B cell (primary cell): ENCODE results near the gene GADL1. TPM values are rescaled to one million over a fixed set of nuclear protein-coding genes. Genes with fewer than 3 reads are reported as not detected.

ENCODE experiments used
- ATAC-seq: fragments of 200-7000 bp; cut with Tn5 transposase; one replicate; pipeline ENCODE4 v1.10.0; 2021; ENCODE audit warnings: low read depth, mild to moderate bottlenecking, moderate number of reproducible peaks, moderate library complexity
- CTCF ChIA-PET: fragments of 350-600 bp; sonication (Branson Sonifier 250); formaldehyde crosslinking; loops from one replicate; lab custom pipeline; 2021; ENCODE audit warnings: antibody characterized with exemption, inconsistent platforms; lab: Charles Lee
- POLR2A ChIA-PET: fragments of 350-600 bp; sonication (Branson Sonifier 250); formaldehyde crosslinking; loops from one replicate; lab custom pipeline; 2021; ENCODE audit warnings: antibody characterized with exemption; lab: Charles Lee
- DNase-seq: peaks from one replicate; pipeline ENCODE4 v3.0.0; 2013
- H2AFZ ChIP-seq: 2 replicates; pipeline ENCODE4 v1.6.1; 2012; ENCODE audit warnings: mild to moderate bottlenecking, low read depth, low read length; ENCODE audit not compliant: insufficient read depth, poor library complexity, severe bottlenecking
- H3K27ac ChIP-seq, 2 donors: 1 replicate in 1 of 2; 2 replicates in 1 of 2; pipeline ENCODE4 v1.5.1; 2012 to 2013; ENCODE audit warnings: low read length in 2 of 2, mild to moderate bottlenecking in 2 of 2, moderate library complexity in 1 of 2
- H3K27me3 ChIP-seq, 4 experiments: fragments of 200-600 bp in 1 of 4; sonication (generic) in 1 of 4; replicated peaks in 1 of 4; 1 replicate in 2 of 4; 2 replicates in 2 of 4; pipeline versions ENCODE4 v1.6.1 to v1.7.0; 2013 to 2016; ENCODE audit warnings: low read length in 3 of 4, mild to moderate bottlenecking in 2 of 4, mixed read lengths in 1 of 4, moderate library complexity in 1 of 4; ENCODE audit not compliant: insufficient read depth in 4 of 4, control insufficient read depth in 3 of 4; ENCODE audit errors: control extremely low read depth in 1 of 4
- H3K36me3 ChIP-seq, 2 experiments: replicated peaks in 1 of 2; 1 replicate in 1 of 2; 2 replicates in 1 of 2; pipeline versions ENCODE4 v1.6.1 to v1.7.1; 2013; ENCODE audit warnings: low read length in 1 of 2; ENCODE audit not compliant: insufficient read depth in 2 of 2, control insufficient read depth in 1 of 2; ENCODE audit errors: control extremely low read depth in 1 of 2, extremely low read depth in 1 of 2
- H3K4me1 ChIP-seq, 2 donors: fragments of 200-600 bp in 1 of 2; sonication (generic) in 1 of 2; 1 replicate in 1 of 2; 2 replicates in 1 of 2; pipeline versions ENCODE4 v1.5.1 to v1.6.1; 2013 to 2017; ENCODE audit warnings: low read length in 2 of 2; ENCODE audit not compliant: control insufficient read depth in 2 of 2, insufficient read depth in 2 of 2
- H3K4me2 ChIP-seq: replicated peaks from 2 replicates; pipeline ENCODE3; 2012; ENCODE audit warnings: mild to moderate bottlenecking, low read depth, low read length; ENCODE audit not compliant: poor library complexity, severe bottlenecking
- H3K4me3 ChIP-seq, 5 experiments: fragments of 200-600 bp in 1 of 5; sonication (generic) in 1 of 5; 1 replicate in 3 of 5; 2 replicates in 2 of 5; pipeline versions ENCODE4 v1.5.1 to v1.7.0; 2011 to 2016; ENCODE audit warnings: low read length in 4 of 5, mild to moderate bottlenecking in 4 of 5, low read depth in 2 of 5, control low read depth in 1 of 5, moderate library complexity in 1 of 5; ENCODE audit not compliant: insufficient read depth in 1 of 5; ENCODE audit errors: control extremely low read depth in 1 of 5, extremely low read depth in 1 of 5
- H3K79me2 ChIP-seq: fragments of 200-600 bp; sonication (generic); one replicate; pipeline ENCODE4 v1.6.0; 2016; ENCODE audit warnings: low read length; ENCODE audit not compliant: control insufficient read depth, insufficient read depth
- H3K9ac ChIP-seq: fragments of 200-600 bp; sonication (generic); 2 replicates; pipeline ENCODE4 v1.6.1; 2017; ENCODE audit warnings: mild to moderate bottlenecking, low read length, moderate library complexity
- H3K9me3 ChIP-seq, 3 donors: one replicate each; pipeline versions ENCODE4 v1.6.1 to v1.7.1; 2013; ENCODE audit warnings: low read length in 2 of 3; ENCODE audit not compliant: control insufficient read depth in 2 of 3, insufficient read depth in 1 of 3; ENCODE audit errors: control extremely low read depth in 1 of 3
- H4K20me1 ChIP-seq: 2 replicates; pipeline ENCODE4 v1.6.0; 2012; ENCODE audit warnings: mild to moderate bottlenecking, low read length; ENCODE audit not compliant: insufficient read depth, control insufficient read depth, poor library complexity, severe bottlenecking
- H3K27ac Mint-ChIP-seq: one replicate; pipeline ENCODE4 v1.8.0; 2021; ENCODE audit warnings: mixed read lengths
- H3K27me3 Mint-ChIP-seq: one replicate; pipeline ENCODE4 v1.8.0; 2021; ENCODE audit warnings: mixed read lengths
- H3K4me1 Mint-ChIP-seq: one replicate; pipeline ENCODE4 v1.8.0; 2021; ENCODE audit warnings: mixed read lengths
- H3K4me3 Mint-ChIP-seq: one replicate; pipeline ENCODE4 v1.8.0; 2021; ENCODE audit warnings: mixed read lengths
- H3K9me3 Mint-ChIP-seq: one replicate; pipeline ENCODE4 v1.8.0; 2022; ENCODE audit warnings: mixed read lengths; ENCODE audit not compliant: insufficient read depth
- CTCF ChIP-seq: fragments of 200-600 bp; IDR thresholded peaks from one replicate; pipeline ENCODE4 v1.8.0; 2022; ENCODE audit warnings: antibody characterized with exemption, mild to moderate bottlenecking
- EZH2 ChIP-seq: IDR thresholded peaks from 2 replicates; pipeline ENCODE4 v1.6.1; 2012; ENCODE audit warnings: borderline replicate concordance, low read depth, mild to moderate bottlenecking, moderate library complexity, low read length; ENCODE audit not compliant: insufficient read depth, poor library complexity, severe bottlenecking
- WGBS: methylation state at CpG from one replicate; pipeline ENCODE4 v1.1.5; 2013; ENCODE audit warnings: missing lambda C conversion rate; ENCODE audit not compliant: insufficient coverage; 5-methylcytosine and 5-hydroxymethylcytosine counted together
- intact Hi-C: fragments of 100-400 bp; cut with micrococcal nuclease; formaldehyde crosslinking; loops from one replicate; pipeline ENCODE4 v1.10.0; 2022
- polyA plus RNA-seq: library from polyadenylated mRNA; depleted of rRNA; stranded (reverse); fragments of >200 nt; gene quantifications from 2 replicates; pipeline ENCODE4 v1.2.3, GENCODE V29; 2012
- total RNA-seq, 2 donors: library from RNA; stranded (reverse); fragments of 120-200 nt in 1 of 2; gene quantifications; 1 replicate in 1 of 2; 2 replicates in 1 of 2; pipeline versions ENCODE4 v1.2.3 to v1.2.4, GENCODE V29; 2013 to 2022

The GADL1 gene
- total and polyA plus RNA-seq, 2 donors (not counting 1 experiment from before 2014, with no cell fraction given): not detected

- POLR2A ChIA-PET: no interaction called here
- H3K4me3 ChIP-seq: no peak overlapping the region
- H3K36me3 ChIP-seq: no peaks in the 10 kb centered on the region
- no peak overlapping the region for H3K9ac ChIP-seq
- no peak overlapping the region for H3K4me3 Mint-ChIP-seq
- no peaks in the 10 kb centered on the region for H4K20me1 ChIP-seq
- no peaks in the 10 kb centered on the region for H3K9me3 ChIP-seq
- CTCF ChIA-PET: no interaction called here
- H2AFZ ChIP-seq: no peak overlapping the region
- H3K27me3 ChIP-seq: no peaks in the 10 kb centered on the region
- TF ChIP-seq CTCF (no peak), EZH2 (no peak)
- no peak overlapping the region for H3K27ac Mint-ChIP-seq
- no peaks in the 10 kb centered on the region for H3K79me2 ChIP-seq
- H3K27me3 Mint-ChIP-seq: peaks cover 10% of the 10 kb centered on the region
- H3K27ac ChIP-seq: no peak overlapping the region
- intact Hi-C loops: no loop called here
- no peaks in the 10 kb centered on the region for H3K9me3 Mint-ChIP-seq
- DNase-seq: no peak
- WGBS: 100% methylated on average over 1 of the region's 6 CpGs
- H3K4me2 ChIP-seq: no peak overlapping the region
- ATAC-seq: no peak
- no peaks in the 10 kb centered on the region for H3K4me1 Mint-ChIP-seq
- H3K4me1 ChIP-seq: no peaks in the 10 kb centered on the region
These were observed 83.8 kb downstream of the GADL1 start for GRCh38 chr3:30810625-30811024.

- Histone ChIP-seq H4K20me1 (no peaks in the 10 kb centered on the region), H3K36me3 (no peaks in the 10 kb centered on the region), H3K4me1 (no peaks in the 10 kb centered on the region), H3K27me3 (no peaks in the 10 kb centered on the region), H3K79me2 (no peaks in the 10 kb centered on the region), H3K9ac (no peak overlapping the region), H2AFZ (no peak overlapping the region), H3K4me3 (no peak overlapping the region), H3K27ac (no peak overlapping the region), H3K9me3 (no peaks in the 10 kb centered on the region), H3K4me2 (no peak overlapping the region)
- ChIA-PET POLR2A (no interaction called here), CTCF (no interaction called here)
- WGBS: 100% methylated on average over 2 of the region's 6 CpGs
- no peak overlapping the region for H3K27ac Mint-ChIP-seq
- peaks cover 10% of the 10 kb centered on the region for H3K27me3 Mint-ChIP-seq
- no peaks in the 10 kb centered on the region for H3K9me3 Mint-ChIP-seq
- H3K4me3 Mint-ChIP-seq: no peak overlapping the region
- intact Hi-C loops: no loop called here
- H3K4me1 Mint-ChIP-seq: no peaks in the 10 kb centered on the region
- ATAC-seq (no peak), DNase-seq (no peak)
- no peak for TF ChIP-seq CTCF
- no peak for TF ChIP-seq EZH2
These were observed 88.8 kb downstream of the GADL1 start for GRCh38 chr3:30805695-30806094.
